Measurements from ENCODE around the gene ADAMTSL1. TPM values are rescaled to one million over a fixed set of nuclear protein-coding genes. Genes with fewer than 3 reads are reported as not detected.

The ADAMTSL1 gene
- total RNA-seq, 1 experiment from 2014 or later, result 0.94 TPM

DNA sequence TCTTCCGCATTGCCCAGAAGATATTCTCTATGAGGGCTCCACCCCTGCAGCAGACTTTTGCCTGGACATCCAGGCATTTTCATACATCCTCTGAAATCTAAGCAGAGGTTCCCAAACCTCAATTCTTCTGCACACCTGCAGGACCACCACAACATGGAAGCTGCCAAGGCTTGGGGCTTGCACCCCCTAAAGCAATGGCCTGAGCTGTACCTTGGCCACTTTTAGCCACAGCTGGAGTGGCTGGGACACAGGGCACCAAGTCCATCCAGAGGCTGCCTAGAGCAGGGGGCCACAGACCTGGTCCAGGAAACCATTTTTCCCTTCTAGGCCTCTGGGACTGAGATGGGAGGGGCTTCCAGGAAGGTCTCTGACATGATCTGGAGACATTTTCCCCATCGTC lies 60.7 kb downstream of the ADAMTSL1 start:
- CTCF ChIA-PET, result no interaction called here

DNA sequence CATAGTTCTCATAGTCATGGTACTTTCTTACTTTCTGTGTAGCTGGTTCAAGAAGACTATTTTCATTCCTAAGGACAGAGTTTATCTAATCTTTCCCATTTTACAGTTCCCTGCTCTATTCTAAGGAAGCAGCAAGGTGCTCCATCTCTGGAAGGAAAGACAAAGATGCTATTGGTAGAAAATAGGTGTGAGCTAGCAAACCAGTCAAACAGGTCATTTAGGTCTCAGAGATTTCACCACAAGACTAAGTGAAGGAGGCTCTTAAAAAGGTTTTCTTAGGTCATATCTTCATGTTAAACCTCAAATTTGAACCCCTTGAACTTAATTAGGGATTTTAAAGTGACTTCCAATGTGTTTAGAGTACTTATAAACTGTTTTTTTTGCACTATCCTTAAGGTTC lies 62.6 kb downstream of the ADAMTSL1 start:
- peaks cover 7% of the 10 kb centered on the region for H3K4me1 Mint-ChIP-seq
- ATAC-seq, result no peak
- DNase-seq (ENCODE audit: low spot score), result no peak
- ChIA-PET CTCF (no interaction called here), POLR2A (no interaction called here)
- H3K4me3 Mint-ChIP-seq, result no peak overlapping the region
- H3K9me3 Mint-ChIP-seq, result peaks cover 46% of the 10 kb centered on the region
- peaks cover 7% of the 10 kb centered on the region for H3K27me3 Mint-ChIP-seq (ENCODE audit: low read depth)
- H3K36me3 Mint-ChIP-seq, result peaks cover 31% of the 10 kb centered on the region
- H3K27ac Mint-ChIP-seq, result no peak overlapping the region
- TF ChIP-seq HMGA2 (CRISPR knock-in tag; IDR thresholded peaks at IDR 0.05), result no peak
- no peak for TF ChIP-seq JUN (CRISPR knock-in tag; IDR thresholded peaks at IDR 0.05)
- no peak for TF ChIP-seq KAT7 (CRISPR knock-in tag; IDR thresholded peaks at IDR 0.05; ENCODE audit: borderline replicate concordance)
- no peak for TF ChIP-seq RORB (CRISPR knock-in tag; IDR thresholded peaks at IDR 0.05)
- TF ChIP-seq, protein P1, sequence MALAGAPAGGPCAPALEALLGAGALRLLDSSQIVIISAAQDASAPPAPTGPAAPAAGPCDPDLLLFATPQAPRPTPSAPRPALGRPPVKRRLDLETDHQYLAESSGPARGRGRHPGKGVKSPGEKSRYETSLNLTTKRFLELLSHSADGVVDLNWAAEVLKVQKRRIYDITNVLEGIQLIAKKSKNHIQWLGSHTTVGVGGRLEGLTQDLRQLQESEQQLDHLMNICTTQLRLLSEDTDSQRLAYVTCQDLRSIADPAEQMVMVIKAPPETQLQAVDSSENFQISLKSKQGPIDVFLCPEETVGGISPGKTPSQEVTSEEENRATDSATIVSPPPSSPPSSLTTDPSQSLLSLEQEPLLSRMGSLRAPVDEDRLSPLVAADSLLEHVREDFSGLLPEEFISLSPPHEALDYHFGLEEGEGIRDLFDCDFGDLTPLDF (CRISPR knock-in tag; IDR thresholded peaks at IDR 0.05), result no peak
- TF ChIP-seq TCF7 (CRISPR knock-in tag; IDR thresholded peaks at IDR 0.05; ENCODE audit: low read depth), result no peak
- TF ChIP-seq, protein P2, sequence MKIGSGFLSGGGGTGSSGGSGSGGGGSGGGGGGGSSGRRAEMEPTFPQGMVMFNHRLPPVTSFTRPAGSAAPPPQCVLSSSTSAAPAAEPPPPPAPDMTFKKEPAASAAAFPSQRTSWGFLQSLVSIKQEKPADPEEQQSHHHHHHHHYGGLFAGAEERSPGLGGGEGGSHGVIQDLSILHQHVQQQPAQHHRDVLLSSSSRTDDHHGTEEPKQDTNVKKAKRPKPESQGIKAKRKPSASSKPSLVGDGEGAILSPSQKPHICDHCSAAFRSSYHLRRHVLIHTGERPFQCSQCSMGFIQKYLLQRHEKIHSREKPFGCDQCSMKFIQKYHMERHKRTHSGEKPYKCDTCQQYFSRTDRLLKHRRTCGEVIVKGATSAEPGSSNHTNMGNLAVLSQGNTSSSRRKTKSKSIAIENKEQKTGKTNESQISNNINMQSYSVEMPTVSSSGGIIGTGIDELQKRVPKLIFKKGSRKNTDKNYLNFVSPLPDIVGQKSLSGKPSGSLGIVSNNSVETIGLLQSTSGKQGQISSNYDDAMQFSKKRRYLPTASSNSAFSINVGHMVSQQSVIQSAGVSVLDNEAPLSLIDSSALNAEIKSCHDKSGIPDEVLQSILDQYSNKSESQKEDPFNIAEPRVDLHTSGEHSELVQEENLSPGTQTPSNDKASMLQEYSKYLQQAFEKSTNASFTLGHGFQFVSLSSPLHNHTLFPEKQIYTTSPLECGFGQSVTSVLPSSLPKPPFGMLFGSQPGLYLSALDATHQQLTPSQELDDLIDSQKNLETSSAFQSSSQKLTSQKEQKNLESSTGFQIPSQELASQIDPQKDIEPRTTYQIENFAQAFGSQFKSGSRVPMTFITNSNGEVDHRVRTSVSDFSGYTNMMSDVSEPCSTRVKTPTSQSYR (CRISPR knock-in tag; IDR thresholded peaks at IDR 0.05), result no peak
- TF ChIP-seq, protein P3, sequence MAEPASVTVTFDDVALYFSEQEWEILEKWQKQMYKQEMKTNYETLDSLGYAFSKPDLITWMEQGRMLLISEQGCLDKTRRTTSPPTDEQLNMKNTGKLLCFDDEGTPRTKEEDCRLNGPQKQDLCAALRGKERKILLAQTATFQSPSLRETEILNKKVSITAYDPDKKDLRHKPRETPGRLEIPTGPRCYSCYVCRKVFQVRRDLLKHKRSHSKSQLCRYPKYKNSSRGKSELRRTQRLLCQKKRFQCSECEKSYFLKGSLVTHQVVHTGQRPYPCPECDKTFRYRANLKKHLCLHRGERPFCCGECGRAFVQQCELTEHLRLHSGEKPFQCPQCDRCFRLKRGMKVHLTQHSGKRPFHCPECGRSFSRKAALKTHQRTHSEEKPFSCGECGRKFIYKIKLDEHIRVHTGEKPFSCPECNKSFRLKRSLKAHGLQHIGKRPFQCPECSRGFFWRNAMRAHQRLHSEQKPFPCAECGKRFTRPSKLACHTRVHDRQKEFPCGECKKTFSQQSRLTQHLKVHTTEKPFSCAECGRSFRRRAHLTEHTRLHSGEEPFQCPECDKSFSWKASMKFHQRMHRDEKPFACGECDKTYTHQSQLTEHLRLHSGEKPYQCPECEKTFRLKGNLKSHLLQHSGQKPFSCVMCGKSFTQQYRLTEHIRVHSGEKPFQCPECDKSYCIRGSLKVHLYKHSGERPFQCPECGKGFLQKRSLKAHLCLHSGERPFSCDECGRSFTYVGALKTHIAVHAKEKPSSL (CRISPR knock-in tag; conservative IDR thresholded peaks at IDR 0.05), result no peak

More for the DNA sequence above, 60.7 kb downstream of the ADAMTSL1 start:
- Mint-ChIP-seq H3K4me3 (no peak overlapping the region), H3K9me3 (peaks cover 46% of the 10 kb centered on the region), H3K27me3 (ENCODE audit: low read depth) (peaks cover 7% of the 10 kb centered on the region), H3K4me1 (peaks cover 7% of the 10 kb centered on the region), H3K27ac (no peak overlapping the region), H3K36me3 (peaks cover 31% of the 10 kb centered on the region)
- no peak for DNase-seq (ENCODE audit: low spot score)
- POLR2A ChIA-PET, result no interaction called here
- ATAC-seq, result no peak
- no peak for TF ChIP-seq ZNF423 (CRISPR knock-in tag; IDR thresholded peaks at IDR 0.05)
- TF ChIP-seq FOXK1 (CRISPR knock-in tag; IDR thresholded peaks at IDR 0.05), result no peak
- TF ChIP-seq, protein P4, sequence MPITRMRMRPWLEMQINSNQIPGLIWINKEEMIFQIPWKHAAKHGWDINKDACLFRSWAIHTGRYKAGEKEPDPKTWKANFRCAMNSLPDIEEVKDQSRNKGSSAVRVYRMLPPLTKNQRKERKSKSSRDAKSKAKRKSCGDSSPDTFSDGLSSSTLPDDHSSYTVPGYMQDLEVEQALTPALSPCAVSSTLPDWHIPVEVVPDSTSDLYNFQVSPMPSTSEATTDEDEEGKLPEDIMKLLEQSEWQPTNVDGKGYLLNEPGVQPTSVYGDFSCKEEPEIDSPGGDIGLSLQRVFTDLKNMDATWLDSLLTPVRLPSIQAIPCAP (CRISPR knock-in tag; IDR thresholded peaks at IDR 0.05), result no peak
- no peak for TF ChIP-seq TEAD4 (CRISPR knock-in tag; IDR thresholded peaks at IDR 0.05)
- no peak for TF ChIP-seq JUN (CRISPR knock-in tag; IDR thresholded peaks at IDR 0.05)
- TF ChIP-seq, protein P5, sequence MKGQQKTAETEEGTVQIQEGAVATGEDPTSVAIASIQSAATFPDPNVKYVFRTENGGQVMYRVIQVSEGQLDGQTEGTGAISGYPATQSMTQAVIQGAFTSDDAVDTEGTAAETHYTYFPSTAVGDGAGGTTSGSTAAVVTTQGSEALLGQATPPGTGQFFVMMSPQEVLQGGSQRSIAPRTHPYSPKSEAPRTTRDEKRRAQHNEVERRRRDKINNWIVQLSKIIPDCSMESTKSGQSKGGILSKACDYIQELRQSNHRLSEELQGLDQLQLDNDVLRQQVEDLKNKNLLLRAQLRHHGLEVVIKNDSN (CRISPR knock-in tag; IDR thresholded peaks at IDR 0.05), result no peak
- no peak for TF ChIP-seq ATF1 (CRISPR knock-in tag; IDR thresholded peaks at IDR 0.05)
- no peak for TF ChIP-seq OVOL2 (CRISPR knock-in tag; IDR thresholded peaks at IDR 0.05; ENCODE audit: borderline replicate concordance)
- no peak for TF ChIP-seq CREM (CRISPR knock-in tag; IDR thresholded peaks at IDR 0.05)
- TF ChIP-seq, protein P6, sequence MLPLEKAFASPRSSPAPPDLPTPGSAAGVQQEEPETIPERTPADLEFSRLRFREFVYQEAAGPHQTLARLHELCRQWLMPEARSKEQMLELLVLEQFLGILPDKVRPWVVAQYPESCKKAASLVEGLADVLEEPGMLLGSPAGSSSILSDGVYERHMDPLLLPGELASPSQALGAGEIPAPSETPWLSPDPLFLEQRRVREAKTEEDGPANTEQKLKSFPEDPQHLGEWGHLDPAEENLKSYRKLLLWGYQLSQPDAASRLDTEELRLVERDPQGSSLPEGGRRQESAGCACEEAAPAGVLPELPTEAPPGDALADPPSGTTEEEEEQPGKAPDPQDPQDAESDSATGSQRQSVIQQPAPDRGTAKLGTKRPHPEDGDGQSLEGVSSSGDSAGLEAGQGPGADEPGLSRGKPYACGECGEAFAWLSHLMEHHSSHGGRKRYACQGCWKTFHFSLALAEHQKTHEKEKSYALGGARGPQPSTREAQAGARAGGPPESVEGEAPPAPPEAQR (CRISPR knock-in tag; IDR thresholded peaks at IDR 0.05), result no peak
- no peak for TF ChIP-seq GABPB1 (CRISPR knock-in tag; IDR thresholded peaks at IDR 0.05)
- TF ChIP-seq, protein P7, sequence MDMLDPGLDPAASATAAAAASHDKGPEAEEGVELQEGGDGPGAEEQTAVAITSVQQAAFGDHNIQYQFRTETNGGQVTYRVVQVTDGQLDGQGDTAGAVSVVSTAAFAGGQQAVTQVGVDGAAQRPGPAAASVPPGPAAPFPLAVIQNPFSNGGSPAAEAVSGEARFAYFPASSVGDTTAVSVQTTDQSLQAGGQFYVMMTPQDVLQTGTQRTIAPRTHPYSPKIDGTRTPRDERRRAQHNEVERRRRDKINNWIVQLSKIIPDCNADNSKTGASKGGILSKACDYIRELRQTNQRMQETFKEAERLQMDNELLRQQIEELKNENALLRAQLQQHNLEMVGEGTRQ (CRISPR knock-in tag; IDR thresholded peaks at IDR 0.05), result no peak
- TF ChIP-seq, protein P8, sequence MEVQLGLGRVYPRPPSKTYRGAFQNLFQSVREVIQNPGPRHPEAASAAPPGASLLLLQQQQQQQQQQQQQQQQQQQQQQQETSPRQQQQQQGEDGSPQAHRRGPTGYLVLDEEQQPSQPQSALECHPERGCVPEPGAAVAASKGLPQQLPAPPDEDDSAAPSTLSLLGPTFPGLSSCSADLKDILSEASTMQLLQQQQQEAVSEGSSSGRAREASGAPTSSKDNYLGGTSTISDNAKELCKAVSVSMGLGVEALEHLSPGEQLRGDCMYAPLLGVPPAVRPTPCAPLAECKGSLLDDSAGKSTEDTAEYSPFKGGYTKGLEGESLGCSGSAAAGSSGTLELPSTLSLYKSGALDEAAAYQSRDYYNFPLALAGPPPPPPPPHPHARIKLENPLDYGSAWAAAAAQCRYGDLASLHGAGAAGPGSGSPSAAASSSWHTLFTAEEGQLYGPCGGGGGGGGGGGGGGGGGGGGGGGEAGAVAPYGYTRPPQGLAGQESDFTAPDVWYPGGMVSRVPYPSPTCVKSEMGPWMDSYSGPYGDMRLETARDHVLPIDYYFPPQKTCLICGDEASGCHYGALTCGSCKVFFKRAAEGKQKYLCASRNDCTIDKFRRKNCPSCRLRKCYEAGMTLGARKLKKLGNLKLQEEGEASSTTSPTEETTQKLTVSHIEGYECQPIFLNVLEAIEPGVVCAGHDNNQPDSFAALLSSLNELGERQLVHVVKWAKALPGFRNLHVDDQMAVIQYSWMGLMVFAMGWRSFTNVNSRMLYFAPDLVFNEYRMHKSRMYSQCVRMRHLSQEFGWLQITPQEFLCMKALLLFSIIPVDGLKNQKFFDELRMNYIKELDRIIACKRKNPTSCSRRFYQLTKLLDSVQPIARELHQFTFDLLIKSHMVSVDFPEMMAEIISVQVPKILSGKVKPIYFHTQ (CRISPR knock-in tag; IDR thresholded peaks at IDR 0.05), result no peak
- no peak for TF ChIP-seq ZNF232 (CRISPR knock-in tag; IDR thresholded peaks at IDR 0.05)
- no peak for TF ChIP-seq ZNF671 (CRISPR knock-in tag; IDR thresholded peaks at IDR 0.05)
- no peak for TF ChIP-seq NR3C1 (CRISPR knock-in tag; conservative IDR thresholded peaks at IDR 0.05; ENCODE audit: low read depth)
- TF ChIP-seq, protein P9, sequence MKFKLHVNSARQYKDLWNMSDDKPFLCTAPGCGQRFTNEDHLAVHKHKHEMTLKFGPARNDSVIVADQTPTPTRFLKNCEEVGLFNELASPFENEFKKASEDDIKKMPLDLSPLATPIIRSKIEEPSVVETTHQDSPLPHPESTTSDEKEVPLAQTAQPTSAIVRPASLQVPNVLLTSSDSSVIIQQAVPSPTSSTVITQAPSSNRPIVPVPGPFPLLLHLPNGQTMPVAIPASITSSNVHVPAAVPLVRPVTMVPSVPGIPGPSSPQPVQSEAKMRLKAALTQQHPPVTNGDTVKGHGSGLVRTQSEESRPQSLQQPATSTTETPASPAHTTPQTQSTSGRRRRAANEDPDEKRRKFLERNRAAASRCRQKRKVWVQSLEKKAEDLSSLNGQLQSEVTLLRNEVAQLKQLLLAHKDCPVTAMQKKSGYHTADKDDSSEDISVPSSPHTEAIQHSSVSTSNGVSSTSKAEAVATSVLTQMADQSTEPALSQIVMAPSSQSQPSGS (CRISPR knock-in tag; IDR thresholded peaks at IDR 0.05; ENCODE audit: borderline replicate concordance, low read depth), result no peak
